NB4 (cell line): ENCODE results near the gene C4orf50.

Experiments used
- MYC ChIP-seq: IDR thresholded peaks from 2 replicates; pipeline ENCODE4 v1.6.1; 2011; ENCODE audit warnings: low read depth, low read length
- POLR2A ChIP-seq: IDR thresholded peaks from 2 replicates; pipeline ENCODE4 v1.6.1; 2011; ENCODE audit warnings: mild to moderate bottlenecking; ENCODE audit not compliant: insufficient read length; ENCODE audit errors: extremely low read depth
- TF ChIP-seq, protein P1 (sequence below): IDR thresholded peaks from one replicate; pipeline ENCODE4 v1.5.1; 2012; ENCODE audit warnings: low read depth, low read length
- TF ChIP-seq, protein P2 (sequence below): IDR thresholded peaks from 2 replicates; pipeline ENCODE4 v1.6.1; 2011; ENCODE audit warnings: low read depth, low read length

DNA sequence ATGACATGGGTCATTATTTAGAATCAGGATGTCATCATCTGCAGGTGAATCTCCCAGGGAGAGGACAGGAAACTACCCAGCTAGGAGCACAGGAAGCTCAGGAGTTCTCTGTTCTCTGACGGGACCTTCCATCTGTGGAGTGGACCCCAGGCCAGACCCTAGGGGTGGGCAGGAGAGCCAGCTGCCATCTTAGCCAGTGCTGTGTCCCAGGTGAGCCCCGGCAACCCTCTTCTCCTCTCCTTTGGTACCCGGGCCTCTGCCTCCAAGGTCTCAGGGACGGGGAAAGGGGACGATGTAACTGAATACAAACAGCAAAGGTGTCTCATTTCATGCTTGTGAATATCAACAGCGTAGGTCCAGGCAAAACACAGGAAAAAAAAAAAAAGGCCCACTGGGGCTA is 48.5 kb downstream of the C4orf50 start:
- TF ChIP-seq MYC (no peak), POLR2A (no peak)
- TF ChIP-seq, protein P1, sequence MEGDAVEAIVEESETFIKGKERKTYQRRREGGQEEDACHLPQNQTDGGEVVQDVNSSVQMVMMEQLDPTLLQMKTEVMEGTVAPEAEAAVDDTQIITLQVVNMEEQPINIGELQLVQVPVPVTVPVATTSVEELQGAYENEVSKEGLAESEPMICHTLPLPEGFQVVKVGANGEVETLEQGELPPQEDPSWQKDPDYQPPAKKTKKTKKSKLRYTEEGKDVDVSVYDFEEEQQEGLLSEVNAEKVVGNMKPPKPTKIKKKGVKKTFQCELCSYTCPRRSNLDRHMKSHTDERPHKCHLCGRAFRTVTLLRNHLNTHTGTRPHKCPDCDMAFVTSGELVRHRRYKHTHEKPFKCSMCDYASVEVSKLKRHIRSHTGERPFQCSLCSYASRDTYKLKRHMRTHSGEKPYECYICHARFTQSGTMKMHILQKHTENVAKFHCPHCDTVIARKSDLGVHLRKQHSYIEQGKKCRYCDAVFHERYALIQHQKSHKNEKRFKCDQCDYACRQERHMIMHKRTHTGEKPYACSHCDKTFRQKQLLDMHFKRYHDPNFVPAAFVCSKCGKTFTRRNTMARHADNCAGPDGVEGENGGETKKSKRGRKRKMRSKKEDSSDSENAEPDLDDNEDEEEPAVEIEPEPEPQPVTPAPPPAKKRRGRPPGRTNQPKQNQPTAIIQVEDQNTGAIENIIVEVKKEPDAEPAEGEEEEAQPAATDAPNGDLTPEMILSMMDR = no peak
- TF ChIP-seq, protein P2, sequence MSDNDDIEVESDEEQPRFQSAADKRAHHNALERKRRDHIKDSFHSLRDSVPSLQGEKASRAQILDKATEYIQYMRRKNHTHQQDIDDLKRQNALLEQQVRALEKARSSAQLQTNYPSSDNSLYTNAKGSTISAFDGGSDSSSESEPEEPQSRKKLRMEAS = no peak
